ENCODE data around the gene RCAN3. TPM values are rescaled to one million over a fixed set of nuclear protein-coding genes. Genes with fewer than 3 reads are reported as not detected.
"Not testable (repeated sequence)": the region's sequence is repeated elsewhere in the genome, so short reads cannot be mapped to it uniquely, and the experiment has no call there.

RCAN3 gene
- total RNA-seq, 6 experiments from 2014 or later = 11.9 to 14.5 (median 12.9) TPM

- Mint-ChIP-seq H3K4me3 (no peak overlapping the region), H3K4me1 (ENCODE audit: low read depth) (peaks cover 12% of the 10 kb centered on the region; the same call in 1 of the 2 replicates), H3K9me3 (no peaks in the 10 kb centered on the region), H3K27ac (no peak overlapping the region), H3K36me3 (ENCODE audit: low read depth) (no peaks in the 10 kb centered on the region), H3K27me3 (ENCODE audit: insufficient read depth) (no peaks in the 10 kb centered on the region; the same call in 1 of the 2 replicates)
- TF ChIP-seq CTCF (IDR thresholded peaks at IDR 0.05) = no peak
- no peak for DNase-seq
Observed at GRCh38 chr1:24484199-24484598, 18.4 kb upstream of the RCAN3 start.

- Mint-ChIP-seq H3K27ac (no peak overlapping the region), H3K4me3 (no peak overlapping the region), H3K9me3 (peaks cover 5% of the 10 kb centered on the region), H3K4me1 (ENCODE audit: low read depth) (peaks cover 9% of the 10 kb centered on the region), H3K36me3 (ENCODE audit: low read depth) (no peaks in the 10 kb centered on the region), H3K27me3 (ENCODE audit: insufficient read depth) (peaks cover 4% of the 10 kb centered on the region; the same call in 1 of the 2 replicates)
- DNase-seq = no peak
- no peak for TF ChIP-seq CTCF (IDR thresholded peaks at IDR 0.05)
Observed at GRCh38 chr1:24486331-24487065, 16.1 kb upstream of the RCAN3 start.

- Mint-ChIP-seq H3K4me3 (no peak overlapping the region), H3K9me3 (peaks cover 5% of the 10 kb centered on the region), H3K36me3 (ENCODE audit: low read depth) (no peaks in the 10 kb centered on the region), H3K27me3 (ENCODE audit: insufficient read depth) (peaks cover 4% of the 10 kb centered on the region; the same call in 1 of the 2 replicates), H3K4me1 (ENCODE audit: low read depth) (peaks cover 12% of the 10 kb centered on the region), H3K27ac (no peak overlapping the region)
- DNase-seq = no peak
- TF ChIP-seq CTCF (IDR thresholded peaks at IDR 0.05) = no peak
Observed at GRCh38 chr1:24487455-24487854, 15.2 kb upstream of the RCAN3 start.

GRCh38 chr1:24488159-24488558 is 14.5 kb upstream of the RCAN3 start:
- H3K9me3 Mint-ChIP-seq; H3K27me3 Mint-ChIP-seq (ENCODE audit: insufficient read depth); H3K27ac Mint-ChIP-seq; DNase-seq; H3K4me3 Mint-ChIP-seq; H3K36me3 Mint-ChIP-seq (ENCODE audit: low read depth): not testable (repeated sequence)
- peaks cover 12% of the 10 kb centered on the region for H3K4me1 Mint-ChIP-seq (ENCODE audit: low read depth)

- no peak for TF ChIP-seq CTCF (IDR thresholded peaks at IDR 0.05)
- peaks cover 12% of the 10 kb centered on the region for H3K4me1 Mint-ChIP-seq (ENCODE audit: low read depth)
- no peak overlapping the region for H3K4me3 Mint-ChIP-seq
- H3K27me3 Mint-ChIP-seq (ENCODE audit: insufficient read depth) = peaks cover 8% of the 10 kb centered on the region
- H3K36me3 Mint-ChIP-seq (ENCODE audit: low read depth) = no peaks in the 10 kb centered on the region
- peaks cover 5% of the 10 kb centered on the region for H3K9me3 Mint-ChIP-seq
- DNase-seq = no peak
- H3K27ac Mint-ChIP-seq = no peak overlapping the region
Observed at GRCh38 chr1:24489674-24490073, 13.0 kb upstream of the RCAN3 start.

- Mint-ChIP-seq H3K9me3 (peaks cover 5% of the 10 kb centered on the region), H3K27ac (no peak overlapping the region), H3K36me3 (ENCODE audit: low read depth) (no peaks in the 10 kb centered on the region), H3K4me1 (ENCODE audit: low read depth) (peaks cover 12% of the 10 kb centered on the region), H3K27me3 (ENCODE audit: insufficient read depth) (peaks cover 10% of the 10 kb centered on the region), H3K4me3 (no peak overlapping the region)
- no peak for TF ChIP-seq CTCF (IDR thresholded peaks at IDR 0.05)
- DNase-seq = no peak
Observed at GRCh38 chr1:24490101-24490781, 12.4 kb upstream of the RCAN3 start.

All from HFFc6 (cell line).